Measurements from ENCODE around the gene PMIS2.

PMIS2 gene

DNA sequence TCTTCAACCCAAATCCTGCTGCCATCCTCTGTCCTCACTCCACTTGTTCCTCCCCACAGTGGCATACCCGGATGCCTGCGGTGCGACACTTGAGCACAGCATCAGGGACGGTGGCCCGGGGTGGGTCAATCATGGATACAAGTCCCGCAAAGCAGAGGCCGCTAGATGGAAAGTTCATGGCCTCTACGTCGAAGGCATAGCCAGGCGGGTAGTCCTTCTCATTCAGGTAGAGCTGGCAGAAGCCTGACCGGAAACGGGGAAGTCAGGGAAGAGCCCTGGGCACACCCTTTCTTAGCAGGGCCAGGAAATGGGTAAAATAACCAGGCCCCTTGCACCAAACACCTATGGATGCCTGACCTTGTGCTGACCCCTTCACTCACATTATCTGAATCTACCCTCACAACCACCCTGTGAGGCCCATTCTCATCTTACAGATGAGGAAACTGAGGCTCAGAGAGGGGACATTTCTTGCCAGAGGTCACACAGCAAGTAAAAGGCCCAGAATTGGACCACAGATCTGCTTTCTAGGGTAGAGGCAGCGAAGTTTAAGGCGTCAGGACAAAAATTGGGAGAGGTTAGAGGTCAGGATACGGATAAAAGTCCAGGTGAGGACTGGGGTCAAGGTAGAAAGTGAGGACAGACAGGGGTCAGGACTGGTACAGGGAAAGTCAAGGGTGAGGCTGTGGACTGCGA lies 29.0 kb upstream of the PMIS2 start:
- no peak for DNase-seq (ENCODE audit: low read depth in 2 of 2)

DNA sequence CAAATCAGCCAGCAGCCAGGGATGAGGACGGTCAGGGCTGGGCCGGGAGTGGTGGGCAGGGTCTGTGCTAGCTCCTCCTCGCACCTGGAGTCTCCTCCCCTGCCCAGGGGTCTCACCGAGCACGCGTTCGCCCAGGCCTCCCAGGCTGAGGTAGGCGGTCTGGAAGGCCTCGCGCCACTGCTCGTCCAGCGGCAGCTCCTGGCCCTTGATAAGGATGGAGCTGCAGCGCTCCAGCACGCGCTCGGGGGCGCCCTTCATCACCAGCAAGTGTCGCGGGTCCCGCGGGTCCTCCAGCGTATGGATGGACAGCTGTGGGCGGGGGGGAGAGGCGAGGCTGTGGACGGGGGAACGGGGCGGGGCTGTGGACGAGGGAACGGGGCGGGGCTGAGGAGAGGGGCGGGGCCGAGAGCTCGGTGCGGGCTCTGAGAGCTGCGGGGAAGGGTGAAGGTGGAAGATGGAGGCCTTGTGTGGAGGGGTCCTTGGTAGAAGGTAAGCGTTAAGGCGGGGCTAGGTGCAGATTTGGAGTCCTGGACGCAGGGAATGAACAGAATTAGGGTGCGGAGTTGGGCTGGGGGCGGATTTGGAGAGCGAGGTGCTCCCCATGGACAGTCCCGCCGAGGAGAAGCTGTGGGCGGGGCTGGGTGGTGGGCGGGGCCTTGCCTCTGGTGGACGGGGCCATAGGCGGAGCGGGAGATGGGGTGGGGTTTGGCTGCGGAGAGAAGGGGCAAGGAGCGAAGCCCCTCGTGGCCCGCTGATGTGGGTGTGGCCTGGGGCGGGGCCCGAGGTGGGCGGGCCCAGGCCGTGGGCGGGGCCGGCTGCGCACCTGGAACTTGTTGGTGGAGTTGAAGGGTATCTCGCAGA lies 28.2 kb upstream of the PMIS2 start:
- peak in 1 of 2 experiments; percentile 7 for DNase-seq (ENCODE audit: low read depth in 2 of 2)

DNA sequence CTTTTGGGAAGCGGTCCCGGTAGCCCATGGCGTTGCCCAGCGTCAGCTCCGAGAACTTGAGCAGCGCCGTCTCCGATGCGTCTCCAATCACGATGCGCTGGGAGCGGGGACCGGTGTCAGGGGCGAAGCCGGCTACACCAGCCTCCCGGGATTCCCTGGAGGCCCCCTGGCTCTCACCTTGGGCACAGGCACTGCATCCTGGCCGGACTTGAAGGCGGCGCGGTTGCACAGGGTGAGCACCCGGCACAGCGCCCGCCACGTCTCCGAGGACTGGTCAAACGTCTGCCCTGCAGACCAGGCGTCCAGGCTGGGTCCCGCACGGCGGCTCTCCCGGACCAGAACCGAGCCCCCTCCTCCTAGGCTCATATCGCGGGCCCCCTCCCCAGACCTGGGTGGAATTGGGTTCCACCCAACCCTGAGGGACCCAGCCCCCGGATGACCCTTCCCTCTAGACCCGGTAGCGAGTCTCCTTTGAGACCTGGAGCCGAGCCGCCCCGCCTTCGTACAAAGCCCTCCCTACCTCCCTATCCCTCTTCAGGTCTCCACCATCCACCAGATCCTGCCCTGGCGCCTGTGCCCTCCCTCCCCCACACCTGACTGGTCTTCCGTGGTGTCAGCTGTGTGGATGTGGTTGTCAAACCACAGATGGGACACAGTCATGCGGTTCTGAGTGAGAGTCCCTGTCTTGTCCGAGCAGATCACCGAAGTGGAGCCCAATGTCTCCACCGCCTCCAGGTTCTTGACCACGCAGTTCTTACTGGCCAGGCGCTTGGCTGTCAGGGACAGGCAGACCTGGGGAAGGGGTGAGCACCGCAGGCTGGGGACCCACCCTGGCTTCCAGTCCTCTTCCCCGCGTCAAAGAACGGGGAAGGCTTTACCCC lies 27.3 kb upstream of the PMIS2 start:
- no peak for DNase-seq (ENCODE audit: low read depth in 2 of 2)

DNA sequence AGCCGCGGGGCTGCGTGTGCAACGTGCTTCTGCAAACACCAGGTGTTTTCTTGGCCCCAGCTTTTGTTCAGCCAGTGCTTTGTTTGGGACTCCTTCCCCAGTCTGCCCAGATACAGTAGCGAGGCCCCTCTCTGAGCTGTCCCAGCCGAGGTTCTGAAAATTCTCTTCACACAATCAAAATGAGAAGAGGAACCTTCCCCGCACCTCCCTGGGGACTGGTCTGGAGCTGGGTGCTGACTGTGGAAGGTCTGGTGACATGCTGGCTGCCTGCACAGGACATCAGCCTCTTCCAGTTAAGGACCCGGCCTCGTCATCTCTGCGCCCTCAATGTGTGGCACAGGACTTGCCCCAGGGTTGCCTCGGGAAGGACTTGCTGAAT lies 26.7 kb upstream of the PMIS2 start:
- DNase-seq (ENCODE audit: low read depth in 2 of 2), result no peak

DNA sequence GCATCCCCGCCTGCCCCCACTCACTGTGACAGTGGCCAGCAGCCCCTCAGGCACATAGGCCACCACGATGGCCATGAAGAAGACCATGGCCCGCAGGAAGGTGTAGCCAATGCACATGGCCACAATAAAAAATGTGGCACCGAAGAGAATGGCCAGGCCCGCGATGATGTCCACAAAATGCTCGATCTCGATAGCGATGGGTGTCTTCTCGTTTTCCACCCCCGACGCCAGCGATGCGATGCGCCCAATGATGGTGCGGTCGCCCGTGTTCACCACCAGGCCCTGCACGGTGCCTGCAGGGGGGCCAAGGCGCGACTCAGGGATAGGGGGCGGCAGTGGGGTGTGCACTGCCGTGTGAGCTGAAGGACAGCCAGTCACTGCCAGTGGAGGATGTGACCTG lies 26.2 kb upstream of the PMIS2 start:
- no peak for DNase-seq (ENCODE audit: low read depth in 2 of 2)

DNA sequence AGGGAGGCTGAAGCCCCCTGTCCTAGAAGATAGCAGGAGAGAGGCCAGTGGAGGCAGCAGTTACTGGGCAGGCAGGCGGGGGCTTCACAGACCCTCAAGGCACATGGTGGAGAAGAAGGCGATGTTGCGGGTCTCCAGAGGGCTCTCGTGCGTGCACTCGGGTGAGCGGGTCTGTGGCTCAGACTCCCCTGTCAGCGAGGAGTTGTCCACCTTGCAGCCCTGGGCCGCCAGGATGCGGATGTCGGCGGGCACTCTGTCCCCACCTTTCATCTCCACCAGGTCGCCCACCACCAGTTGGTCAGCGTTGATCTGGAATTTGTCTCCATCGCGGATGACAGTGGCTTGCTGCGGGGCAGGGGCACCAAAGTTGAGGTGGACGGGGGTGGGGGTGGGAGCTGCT lies 25.7 kb upstream of the PMIS2 start:
- no peak for DNase-seq (ENCODE audit: low read depth in 2 of 2)

DNA sequence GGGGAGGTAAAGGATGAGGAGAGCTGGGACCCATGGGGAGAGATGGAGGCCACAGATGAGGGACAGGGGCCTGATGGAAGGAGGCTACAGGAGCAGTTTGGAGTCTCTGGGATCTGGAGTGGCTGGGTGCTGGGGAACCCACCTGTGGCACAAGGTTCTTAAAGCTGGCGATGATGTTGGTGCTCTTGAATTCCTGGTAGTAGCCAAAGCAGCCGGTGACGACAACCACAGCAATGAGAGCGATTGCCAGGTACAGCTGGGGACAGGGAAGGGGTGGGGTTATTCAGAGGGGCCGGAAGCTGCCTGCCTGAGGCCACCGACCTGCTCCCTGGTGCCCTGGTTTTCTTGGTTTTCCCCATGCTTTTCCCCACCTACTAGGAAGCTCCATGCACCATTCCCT lies 25.3 kb upstream of the PMIS2 start:
- DNase-seq (ENCODE audit: low read depth in 2 of 2), result no peak

DNA sequence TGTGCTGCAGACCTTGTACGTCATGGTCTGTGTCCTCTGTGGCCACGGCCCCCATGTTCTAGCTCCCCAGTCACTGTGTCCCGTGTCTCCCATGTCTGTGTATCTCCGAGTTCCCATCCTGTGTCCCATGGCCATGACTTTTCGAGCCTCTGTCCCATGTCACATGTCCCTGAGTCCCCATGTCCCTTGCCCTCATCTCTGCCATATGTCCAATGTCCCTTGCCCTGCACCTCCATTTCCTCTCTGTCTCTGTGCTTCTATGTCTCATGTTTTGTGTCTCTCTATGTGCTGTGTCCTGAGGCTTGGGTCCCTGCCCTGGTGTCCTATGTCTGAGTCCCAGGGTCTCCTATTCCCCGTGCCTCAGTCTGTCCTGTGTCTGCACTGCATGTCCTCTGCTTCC lies 24.5 kb upstream of the PMIS2 start:
- DNase-seq (ENCODE audit: low read depth in 2 of 2), result no peak

DNA sequence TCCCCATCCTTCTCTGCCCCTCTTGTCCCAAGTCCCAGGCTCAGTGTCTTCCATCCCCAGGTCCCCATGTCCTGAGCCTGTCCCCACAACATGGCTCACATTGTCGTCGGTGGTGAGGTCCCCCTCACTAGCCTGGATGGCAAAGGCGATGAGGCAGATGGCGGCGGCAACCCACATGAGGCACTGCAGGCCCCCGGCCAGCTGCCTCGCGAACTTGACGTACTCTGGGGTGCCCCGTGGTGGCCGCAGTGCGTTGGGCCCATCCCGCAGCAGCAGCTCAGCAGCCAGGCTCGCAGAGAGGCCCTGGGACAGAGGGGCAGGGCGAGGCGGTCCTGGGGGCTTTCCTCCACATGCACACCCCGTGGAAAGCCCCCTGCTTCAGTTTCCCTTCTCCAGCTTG lies 23.6 kb upstream of the PMIS2 start:
- DNase-seq (ENCODE audit: low read depth in 2 of 2), result no peak

DNA sequence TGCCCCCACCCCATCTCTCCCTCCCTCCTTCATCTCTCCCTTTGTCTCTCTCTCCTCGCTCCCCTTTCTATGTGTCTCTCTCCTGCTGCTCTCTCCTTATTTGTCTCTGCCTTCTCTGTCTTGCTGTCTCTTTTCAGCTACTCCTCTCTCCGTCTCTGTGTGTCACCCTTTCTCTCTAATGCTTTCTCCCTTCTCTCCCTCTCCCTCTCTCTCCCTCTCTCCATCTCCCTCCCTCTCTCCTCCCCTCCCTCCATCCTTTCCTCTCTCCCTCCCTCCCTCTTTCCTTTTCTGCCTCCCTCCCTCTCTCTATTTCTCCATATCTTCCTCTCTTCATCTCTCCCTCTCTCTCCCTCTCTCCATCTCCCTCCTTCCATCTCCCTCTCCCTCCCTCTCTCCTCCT lies 23.2 kb upstream of the PMIS2 start:
- no peak for DNase-seq (ENCODE audit: low read depth in 2 of 2)

DNA sequence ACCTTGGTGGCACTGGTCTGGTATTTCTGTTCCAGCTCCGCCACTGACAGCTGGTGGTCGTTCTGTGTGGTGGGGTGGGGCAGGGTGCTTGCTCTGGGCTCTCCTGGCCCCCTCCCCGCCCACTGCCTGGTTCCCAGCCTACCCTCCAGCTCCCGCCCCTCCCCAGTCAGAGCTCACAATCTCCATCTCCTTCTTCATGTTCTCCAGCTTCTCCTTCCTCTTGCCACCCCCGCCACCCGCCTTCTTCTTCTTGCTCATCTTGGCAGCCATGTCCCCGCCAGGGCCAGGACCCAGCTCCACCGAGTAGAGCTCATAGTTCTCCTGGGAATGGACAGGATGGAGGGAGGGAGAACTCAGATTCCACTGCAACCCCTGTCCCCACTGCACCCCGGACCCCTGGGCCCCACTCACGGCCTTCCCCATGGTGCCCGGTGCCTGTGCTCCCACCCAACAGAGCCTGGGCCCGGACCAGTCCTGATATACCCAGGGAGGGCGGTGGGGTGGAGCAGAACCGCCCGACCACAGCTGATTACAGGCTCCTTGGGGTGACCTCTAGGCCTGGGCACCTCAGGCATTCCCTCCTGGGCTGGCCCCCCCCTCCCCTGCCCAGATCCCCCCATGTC lies 22.7 kb upstream of the PMIS2 start, which contains the start of gene ATP4A:
Gene ATP4A, minus strand, starts transcription at position 452 of the 623 bp plus-strand sequence. Its CDS starts 29 bp downstream, at position 423.
- no peak for DNase-seq (ENCODE audit: low read depth in 2 of 2)

DNA sequence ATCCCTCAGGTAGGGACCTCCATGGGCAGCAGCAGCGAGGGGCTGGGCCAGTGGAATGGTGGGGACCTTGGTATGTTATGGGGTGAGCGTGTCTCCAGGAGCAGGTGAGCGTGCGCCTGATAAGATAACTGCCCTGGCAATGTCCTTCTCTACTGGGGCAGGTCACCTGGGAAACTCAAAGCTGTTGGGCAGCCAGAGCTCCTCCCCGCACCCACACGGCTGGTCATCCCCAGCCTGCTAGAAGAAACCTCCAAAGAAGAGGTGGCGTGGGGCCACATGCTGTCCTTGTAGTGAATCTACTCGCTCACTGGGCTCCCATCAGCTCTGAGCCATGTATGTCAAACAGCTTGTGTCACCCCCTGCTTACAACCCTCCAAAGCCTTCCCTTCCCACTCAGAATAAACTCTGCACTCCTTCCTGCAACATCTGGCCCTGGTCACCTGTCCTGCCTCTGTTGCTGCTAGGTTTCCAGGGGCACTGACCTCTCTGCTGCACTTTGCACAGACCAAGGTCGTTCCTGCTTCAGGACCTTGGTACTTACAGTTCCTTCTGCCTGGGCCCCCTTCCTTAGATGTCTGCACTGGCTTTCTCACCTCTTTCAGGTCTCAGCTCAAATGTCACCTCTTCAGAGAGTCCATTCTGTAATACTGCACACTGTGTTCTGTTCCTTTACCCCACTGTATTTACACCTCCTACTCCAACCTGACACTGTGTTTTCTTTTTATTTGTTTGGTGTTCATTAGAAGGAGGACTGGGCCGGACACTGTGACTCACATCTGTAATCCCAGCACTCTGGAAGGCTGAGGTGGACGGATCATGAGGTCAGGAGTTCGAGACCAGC lies 20.7 kb upstream of the PMIS2 start:
- no peak for DNase-seq (ENCODE audit: low read depth in 2 of 2)

DNA sequence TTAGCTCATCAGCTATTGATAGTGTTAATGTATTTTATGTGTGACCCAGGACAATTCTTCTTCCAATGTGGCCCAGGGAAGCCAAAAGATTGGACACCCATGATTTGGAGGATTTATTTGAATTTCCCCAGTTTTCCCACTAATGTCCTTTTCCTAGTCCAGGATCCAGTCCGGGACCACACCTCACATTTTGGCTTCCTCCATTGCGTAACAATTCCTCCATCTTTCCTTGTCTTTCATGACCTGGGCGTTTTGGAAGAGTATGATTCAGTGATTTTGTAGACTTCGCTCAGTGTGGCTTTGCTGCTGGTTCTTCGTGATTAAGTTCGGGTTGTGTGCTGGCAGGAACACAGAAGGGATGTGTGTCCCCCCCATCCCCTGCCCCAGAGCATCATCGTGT lies 19.2 kb upstream of the PMIS2 start:
- no peak for DNase-seq (ENCODE audit: low read depth in 2 of 2)

DNA sequence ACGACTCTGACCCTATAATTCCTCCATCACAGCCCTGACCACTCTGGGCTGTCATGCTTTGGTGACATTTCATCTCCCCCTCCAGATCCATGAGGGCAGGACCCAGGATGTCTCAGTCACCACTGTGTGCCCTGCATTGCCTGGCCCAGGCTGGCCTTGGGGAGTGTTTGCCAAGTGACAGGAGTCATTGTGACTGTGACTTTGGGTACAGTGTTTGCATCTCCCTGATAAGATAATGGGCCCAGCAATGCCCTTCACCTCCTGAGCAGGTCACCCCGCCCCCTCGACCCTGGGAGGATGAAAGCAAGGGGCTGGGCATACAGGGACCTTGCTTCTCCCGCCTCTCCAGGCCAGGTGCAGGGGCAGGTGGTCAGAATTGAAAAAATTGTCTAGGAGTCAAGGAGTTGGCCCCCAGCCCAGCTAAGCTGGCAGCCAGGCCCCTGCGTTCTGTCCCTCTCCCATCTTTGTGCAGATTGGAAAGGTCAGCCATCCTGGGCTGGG lies 16.6 kb upstream of the PMIS2 start:
- DNase-seq (ENCODE audit: low read depth in 2 of 2), result no peak

DNA sequence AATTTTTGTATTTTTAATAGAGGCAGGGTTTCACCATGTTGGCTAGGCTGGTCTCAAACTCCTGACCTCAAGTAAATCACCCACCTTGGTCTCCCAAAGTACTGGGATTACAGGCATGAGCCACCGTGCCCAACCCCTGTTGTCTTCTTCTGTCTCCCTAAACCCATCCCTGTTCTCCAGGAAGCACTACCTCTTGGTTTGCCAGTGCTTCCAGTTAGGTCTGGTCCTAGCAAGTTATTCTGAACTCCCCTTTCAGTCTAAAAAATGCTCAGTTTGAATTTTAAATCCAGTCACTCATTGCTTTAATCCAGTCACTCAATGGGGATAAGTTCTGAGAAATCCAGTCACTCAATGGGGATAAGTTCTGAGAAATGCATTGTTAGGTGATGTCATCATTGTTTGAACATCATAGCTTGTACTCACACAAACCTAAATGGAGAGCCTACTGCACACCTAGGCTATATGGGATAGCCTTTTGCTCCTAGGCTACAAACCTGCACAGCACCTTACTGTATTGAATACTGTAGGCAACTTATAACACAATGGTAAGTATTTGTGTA lies 14.5 kb upstream of the PMIS2 start:
- no peak for DNase-seq (ENCODE audit: low read depth in 2 of 2)

DNA sequence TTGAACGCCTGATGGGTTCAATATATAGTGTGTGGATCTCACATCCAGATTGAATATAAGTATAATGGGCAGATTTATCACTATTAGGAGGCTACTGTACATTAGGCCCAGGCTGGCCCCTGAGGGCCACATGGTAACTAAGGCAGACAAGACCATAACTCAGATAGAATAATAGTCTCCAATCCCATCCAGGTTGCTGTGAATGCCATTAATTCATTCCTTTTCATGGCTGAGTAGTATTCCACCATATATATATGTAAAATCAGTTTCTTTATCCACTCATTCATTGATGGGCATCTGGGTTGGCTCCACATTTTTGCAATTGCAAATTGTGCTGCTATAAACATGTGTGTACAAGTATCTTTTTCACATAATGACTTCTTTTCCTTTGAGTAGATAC lies 8.1 kb upstream of the PMIS2 start:
- DNase-seq (ENCODE audit: low read depth in 2 of 2), result no peak

DNA sequence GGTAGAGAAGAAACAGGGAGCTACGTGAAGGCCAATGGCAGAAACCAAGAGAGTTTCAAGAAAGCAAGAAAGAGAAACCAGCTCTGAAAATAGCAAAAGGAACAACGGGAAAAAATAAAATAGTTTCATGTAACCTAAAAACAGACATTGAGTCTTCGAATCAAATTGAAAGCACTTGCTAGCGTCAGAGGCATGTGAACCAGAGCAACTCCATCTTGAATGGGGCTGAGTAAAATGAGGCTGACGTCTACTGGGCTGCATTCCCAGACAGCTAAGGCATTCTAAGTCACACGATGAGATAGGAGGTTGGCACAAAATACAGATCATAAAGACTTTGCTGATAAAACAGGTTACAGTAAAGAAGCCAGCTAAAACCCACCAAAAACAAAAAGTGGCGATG lies 7.3 kb upstream of the PMIS2 start:
- no peak for DNase-seq (ENCODE audit: low read depth in 2 of 2)

DNA sequence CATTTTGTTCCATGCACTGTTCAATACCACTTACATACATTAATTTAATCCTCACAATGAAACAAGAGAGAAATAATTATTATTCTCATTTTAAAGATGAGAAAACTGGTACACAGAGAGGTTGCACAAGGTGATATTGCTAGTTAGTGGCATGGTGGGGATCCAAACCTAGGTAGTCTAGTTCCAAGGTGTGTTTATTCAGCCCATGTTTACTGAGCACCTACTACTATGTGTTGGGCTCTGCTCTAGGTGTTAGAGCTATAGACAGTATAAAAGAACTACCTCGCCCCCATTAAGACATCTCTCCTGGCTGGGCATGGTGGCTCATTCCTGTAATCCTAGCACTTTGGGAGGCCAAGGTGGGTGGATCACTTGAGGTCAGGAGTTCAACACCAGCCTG lies 3.2 kb upstream of the PMIS2 start:
- no peak for DNase-seq (ENCODE audit: low read depth in 2 of 2)

DNA sequence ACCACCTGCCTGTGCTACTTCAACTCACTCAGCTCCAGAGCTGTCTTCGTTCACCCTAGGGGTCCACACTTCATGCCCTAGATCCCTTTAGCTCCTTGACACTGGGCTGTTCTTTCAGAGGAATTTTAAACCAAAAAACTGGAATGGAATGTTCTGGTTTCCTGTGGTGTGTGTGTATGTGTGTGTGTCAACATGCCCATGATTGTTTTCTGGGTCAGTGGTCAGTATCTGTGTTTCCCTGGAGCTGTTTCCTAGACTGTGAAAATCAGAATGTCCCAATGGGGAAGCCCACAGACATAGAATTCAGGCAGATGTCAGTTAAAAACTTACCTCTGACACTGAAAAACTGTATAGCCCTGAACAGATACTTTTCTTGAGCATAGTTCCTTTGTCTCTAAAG lies 1.3 kb downstream of the PMIS2 start:
- DNase-seq (ENCODE audit: low read depth in 2 of 2), result no peak

DNA sequence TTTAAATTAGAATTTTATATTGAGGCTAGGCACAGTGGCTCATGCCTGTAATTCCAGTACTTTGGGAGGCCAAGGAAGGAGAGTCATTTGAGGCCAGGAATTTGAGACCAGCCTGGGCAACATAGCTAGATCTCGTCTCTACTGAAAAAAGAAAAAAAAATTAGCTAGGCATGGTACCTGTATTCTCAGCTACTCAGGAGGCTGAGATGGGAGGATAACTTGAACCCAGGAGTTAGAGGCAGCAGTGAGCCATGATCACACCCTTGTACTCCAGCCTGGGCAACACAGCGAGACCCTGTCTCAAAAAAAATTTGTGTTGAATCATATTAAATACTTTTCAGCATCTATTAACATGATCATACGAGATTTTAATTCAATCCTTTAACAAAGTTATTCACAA lies 4.9 kb downstream of the PMIS2 start:
- no peak for DNase-seq (ENCODE audit: low read depth in 2 of 2)
